Stimulated activated CD8-positive, alpha-beta memory T cell treated with anti-CD3 and anti-CD28 coated beads, Interleukin-15, amount 100 ng/mL, for 4 hours (primary cell): ENCODE results near the gene PCSK6.
"Not testable (repeated sequence)": the region's sequence is repeated elsewhere in the genome, so short reads cannot be mapped to it uniquely, and the experiment has no call there.

Experiments
- DNase-seq, 2 donors: peaks; one replicate each; pipeline ENCODE4 v3.0.0-alpha.2; 2020; ENCODE audit warnings: low read depth in 2 of 2

The PCSK6 gene

DNA sequence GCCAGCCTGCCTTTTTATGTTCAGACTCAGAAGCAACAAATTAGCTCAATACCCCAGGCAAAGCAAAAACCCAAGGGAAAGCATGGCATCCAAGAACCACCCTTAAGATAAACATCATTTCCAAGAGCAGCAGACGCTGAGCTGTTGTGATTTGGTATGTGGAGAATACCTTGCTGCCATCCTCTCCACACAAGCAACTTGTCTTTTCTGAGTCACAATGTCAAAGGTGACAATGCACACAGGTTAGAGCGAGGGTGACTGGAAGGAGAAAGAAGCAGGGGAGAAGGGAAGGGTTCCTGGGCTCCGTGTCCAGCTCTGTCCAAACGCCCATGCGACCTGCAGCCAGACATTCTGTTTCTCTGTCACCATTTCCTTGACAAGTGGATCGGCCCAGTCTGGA, 6.0 kb downstream of the PCSK6 start:
- no peak for DNase-seq

DNA sequence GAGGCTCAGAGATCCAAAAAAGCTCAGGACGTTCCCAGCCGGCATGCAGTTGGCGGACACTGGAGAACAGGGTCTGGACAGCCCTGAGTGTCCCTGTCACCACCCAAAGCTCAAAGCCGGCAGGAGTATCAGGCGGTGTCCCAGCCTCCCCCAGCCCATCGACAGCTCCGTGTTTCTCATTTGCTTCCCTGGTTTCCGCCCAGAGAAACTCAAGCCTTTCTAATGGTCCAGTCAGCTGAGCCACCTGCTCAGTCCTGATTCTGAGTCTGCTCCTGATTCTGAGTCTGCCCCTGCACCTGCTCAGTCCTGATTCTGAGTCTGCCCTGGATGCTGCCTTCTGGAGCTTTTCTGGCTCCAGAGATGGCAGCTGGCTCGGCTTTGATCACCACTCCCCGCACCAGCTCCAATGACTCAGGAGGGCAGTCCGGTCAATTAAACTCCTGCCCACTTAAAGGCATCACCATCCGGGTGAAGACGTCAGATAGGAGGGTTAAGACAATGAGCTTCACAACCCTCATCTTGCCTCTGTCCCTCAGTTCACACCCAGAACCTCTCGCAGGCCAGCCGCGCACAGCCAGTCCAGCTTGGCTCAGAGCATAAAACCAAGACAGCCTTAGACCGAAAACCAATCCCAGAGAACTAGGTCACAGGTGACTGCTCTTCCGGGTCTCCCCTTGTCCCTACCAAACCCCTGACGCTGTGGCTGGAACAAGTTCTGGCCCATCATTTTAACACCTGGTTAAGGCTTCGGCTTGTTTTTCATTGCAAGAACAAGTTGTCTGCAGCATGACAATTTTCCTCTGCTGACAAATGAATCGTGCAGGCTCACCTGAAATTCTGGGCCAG, 6.8 kb downstream of the PCSK6 start:
- no peak for DNase-seq

DNA sequence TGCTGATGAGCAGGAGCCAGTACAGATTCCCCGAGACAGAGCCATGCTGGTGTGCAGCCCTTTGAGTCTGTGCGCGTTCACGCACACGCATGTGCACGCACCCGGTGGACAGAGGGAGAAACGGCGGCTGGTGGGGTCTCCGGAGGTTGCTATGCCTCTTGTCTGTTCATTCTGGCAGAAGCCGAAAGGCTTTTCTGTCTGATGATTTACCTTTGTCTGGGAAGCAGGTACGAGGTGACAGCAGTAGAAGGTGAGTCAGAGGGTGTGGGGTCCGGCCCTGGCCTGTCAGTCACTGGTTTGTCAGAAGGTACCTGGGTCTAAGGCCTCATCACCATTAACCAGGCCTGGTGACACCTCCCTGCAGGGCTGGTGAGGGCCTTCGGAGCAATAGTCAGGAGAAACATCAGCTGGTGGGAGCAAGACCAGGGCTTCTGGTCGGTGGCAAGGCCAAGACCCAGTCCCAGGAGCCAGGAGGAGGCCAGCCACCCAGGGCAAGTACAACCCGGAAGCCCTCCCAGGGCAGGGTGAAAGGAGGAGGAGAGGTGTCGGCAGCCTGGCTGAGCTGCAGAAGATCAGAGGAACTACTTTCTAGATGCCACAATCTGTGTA, 7.5 kb downstream of the PCSK6 start:
- no peak for DNase-seq

DNA sequence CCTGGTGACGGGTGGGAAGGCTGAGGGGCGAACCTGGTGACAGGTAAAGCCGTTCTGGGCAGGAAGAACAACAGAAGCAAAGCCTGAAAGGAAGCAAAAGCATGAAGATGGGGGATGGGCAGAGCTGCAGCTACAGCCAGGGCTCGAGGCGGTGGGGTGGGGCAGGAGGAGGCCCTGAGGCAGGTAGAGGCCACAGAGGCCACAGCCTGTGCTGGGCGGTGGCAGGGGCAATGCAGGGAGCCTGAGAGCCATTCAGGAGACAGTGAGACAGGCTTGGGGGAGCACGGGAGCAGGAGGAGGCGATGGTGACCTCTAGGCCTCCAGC, 8.2 kb downstream of the PCSK6 start:
- DNase-seq: no peak

DNA sequence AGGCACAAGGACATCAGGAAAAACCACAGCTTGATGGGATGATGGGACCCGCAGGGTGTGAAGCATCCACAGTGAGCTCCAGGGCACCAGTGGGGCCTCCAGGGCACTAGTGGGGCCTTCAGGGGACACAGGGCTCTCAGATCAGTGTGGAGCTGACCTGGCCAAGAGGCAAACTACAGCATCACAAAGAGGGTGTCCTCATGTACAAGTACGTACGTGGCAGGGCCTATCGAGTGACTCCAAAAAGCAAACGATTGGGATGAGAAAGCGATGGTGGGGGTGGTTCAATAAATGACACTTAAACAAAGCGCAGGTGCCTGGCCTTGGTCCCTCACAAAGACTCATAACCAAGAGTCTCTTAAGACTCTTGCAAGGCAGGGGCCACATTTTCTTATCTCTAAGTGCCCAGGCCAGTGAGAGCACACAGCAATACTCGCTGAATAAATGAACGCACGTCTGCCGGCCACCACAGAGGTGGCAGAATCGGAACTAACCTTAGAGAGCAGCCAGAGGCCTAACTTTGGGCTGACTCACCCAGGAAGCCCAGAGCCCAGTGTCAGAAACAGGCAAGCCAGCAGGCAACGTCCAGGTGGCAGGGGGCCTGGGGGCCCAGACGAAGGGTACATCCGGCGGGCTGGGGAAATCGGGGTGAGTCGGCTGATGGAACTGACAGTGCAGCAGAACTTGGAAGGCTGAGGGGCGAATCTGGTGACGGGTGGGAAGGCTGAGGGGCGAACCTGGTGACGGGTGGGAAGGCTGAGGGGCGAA, 8.7 kb downstream of the PCSK6 start:
- no peak for DNase-seq

DNA sequence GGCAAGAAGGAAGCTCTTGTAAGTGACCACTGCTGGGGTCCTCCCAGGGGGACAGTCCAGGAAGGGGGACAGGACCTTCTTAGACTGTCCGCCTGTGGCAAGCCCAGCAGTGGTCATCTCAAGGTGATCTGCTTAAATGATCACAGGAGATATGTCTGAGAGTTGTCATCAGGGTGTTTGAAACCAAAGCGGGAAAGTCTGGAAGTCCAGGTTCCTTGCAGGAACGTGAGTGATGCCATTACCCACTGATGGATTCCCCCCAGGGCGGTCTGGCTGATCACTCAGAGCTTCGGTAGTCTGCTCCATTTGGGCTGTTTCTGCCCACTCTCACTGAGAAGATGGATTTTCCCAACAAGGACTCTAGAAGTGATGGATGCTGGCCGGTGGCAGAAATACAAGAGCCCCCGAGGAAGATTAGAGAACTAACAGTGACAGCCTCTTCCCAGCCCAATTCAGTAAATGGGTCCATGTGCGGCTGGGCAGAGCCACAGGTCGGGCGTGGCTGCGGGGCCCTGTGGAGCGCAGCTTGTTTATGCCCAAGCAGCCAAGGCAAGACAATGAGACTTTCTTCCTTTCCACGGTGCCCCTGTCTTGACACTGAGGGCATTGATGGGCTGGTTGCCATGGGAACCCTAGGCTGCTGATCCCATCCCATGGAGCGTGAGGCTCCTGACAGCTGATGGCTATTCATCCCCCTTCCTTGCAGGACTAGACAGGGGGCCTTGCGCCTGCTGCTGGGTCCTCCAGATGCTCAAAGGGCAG, 9.5 kb downstream of the PCSK6 start:
- DNase-seq: no peak

DNA sequence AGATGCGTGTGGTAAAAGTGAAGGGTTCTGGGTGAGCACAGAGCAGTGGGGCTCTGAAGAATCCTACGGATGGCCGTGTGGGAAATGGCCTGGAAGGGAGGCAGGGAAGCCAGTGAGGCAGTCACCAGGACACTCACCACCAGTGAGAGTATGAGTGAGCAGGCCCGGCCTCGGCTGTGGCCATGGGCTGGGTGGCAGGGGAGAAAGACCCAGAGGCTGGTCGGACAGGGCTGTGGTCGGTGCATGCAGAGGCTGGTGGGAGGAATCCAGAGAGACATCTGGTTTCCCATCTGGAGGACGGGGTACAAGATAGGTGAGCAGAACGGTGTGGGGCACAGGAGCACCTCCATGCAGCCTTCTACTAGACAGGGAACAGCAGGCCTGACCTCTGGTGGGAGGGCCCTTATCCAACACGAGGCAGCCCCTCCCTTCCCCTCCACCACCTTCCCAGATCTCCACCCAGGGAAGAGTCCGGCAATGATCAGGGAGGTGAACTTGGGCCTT, 10.1 kb downstream of the PCSK6 start:
- DNase-seq: no peak

DNA sequence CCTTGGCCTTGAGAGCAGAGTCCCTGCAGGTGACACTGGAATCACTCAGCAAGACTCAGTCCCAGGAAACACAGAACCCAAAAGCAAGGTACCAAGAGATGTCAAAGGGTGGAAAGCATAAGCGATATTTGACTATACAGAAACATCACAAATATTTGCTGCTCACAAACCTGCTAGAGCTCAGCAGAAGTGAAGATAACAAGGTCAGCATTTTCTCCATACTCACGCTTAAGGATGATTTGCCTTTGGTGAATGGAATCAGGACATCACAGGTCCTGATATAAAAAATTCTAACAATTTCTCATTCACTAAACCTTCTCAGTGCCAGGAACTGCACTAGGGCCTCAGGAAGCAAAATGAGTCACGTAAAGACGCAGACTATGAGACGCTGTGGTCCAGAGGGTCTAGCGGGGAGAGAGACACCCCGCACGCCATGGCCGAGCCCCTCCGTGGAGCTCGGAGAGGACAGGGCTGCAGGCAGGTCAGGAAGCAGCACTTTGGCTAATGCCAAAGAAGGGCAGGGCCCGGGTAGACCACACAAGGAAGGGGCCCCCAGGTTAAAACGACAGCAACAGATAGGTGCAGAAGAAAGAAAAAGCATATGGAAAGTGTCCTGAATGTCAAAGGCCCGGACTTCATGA, 10.7 kb downstream of the PCSK6 start:
- no peak for DNase-seq

DNA sequence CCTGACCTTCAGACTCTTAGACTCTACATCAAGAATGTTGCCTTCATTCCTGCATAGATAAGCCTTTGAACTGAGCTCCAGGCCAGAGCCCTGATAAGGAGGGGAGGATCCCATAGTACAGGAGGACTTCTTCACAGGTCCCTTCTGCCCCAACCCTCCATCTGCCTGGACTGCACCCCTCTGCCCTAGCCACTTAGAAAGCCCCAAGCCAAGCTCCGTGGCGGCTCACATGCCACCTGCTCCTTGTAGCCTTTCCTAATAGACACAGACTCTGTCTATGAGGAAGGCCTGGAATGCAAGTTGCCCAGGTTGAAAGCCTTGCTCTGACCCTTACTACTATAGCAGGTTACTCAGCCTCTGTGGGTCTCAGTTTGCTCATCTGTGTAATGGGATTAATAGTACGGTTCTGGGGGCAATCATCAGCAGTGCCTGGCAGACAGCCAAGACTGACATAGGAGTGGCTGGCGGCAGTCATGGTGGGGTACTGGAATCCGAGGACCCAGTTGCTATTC, 11.6 kb downstream of the PCSK6 start:
- DNase-seq: no peak

DNA sequence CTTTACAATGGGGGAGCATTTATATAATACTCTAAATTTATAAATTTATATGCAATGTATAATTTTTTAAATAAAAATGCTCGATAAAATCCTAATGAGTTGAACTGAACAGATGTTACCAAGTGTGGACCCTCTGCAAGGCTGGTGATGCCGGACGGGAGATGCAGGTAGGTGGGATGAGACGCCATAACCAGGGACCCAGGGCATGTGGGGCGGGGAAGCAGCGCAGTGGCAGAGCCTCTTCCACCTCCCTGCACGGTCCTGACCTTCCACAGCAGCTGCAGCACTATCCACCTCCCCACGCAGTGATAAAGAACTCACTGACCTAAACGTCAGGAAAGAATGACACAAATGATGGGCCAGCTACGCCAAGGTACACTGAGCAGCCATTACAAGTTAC, 12.8 kb downstream of the PCSK6 start:
- no peak for DNase-seq

DNA sequence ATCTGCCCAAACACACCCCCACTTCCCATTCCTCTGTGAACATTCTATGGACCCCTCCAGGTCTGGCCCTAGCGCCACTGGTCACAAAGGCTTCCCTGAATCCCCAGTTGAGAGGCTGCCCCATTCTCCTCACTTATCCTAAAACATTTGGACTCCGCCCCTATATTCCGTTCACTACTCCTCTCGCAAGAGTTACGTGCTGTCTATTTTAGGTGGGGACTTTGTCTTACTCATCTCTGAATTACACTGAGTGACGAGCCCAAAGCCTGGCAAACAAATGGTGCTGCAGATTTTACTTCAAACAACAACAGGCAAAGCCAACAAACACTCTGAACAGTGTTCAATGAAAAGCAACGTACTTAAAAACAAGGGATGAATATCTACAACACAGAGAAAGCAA, 14.5 kb downstream of the PCSK6 start:
- DNase-seq: no peak

DNA sequence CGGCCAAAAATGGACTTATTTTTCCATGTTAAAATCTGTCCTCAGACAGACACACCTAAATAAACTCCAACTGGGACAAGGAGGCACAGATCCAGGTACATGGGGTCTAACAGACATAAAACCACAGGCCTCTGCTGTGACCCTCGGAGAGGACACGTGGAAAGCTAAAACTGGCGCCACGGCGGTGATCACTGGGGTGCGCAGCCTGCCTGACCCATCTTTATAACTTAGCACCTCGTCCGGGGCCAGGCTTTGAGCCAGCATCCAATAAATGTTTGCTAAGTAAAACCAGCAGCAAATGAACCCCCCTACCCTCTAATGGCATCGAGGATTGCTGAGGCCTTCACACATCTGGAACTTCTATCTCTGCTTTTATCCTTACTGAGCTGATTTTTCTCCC, 15.3 kb downstream of the PCSK6 start:
- no peak for DNase-seq

DNA sequence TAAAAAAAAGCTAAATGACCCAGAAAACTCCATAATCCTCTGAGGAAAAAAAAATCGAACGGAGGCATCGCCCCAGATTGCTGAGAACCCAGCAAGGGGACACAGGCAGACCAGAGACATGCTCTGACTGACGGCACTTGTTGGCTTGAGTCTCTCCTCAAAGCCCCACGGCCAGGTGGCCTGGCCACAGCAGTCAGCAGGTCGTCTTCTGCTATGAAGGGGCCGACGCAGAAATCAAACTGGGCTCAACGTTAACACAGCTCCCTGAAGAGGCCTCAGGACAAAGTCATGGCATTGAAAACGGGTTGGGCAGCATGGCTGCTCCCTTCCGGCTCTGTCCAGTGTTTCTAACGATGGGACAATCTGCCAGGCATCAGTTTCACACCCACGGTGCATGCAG, 17.5 kb downstream of the PCSK6 start:
- DNase-seq: no peak

DNA sequence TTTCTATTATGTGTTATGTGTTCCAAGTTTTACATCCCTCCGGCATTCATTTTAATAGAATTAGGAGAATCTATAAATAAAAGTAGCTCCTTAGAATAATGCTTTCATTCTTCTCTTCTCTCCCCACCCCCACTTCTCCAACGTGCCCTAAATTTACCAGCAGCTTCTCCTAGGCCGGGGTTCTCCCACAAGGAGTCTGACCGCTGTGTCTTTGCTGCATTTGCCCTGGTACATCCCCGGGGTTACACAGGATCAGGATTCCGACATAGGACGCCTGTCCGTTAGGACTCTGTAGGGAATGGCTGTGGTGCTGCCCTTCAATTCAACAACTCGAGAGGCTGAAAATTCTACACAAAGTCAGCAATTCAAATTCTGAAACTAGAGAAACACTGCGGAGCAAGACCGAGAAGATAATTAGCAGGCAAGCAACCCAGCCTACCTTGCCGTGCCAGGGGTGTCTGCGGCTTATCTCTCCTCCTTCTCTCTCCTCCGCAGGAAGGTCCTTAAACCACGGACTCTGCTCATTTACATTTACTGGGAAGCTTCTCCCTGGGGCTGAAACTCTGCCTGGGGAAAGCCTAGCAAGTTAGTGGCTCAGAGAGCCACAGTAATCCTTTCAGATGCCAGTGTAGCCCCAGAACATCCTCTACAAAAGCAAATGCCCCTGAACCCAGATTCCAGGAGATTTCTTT, 18.8 kb downstream of the PCSK6 start:
- DNase-seq: no peak

DNA sequence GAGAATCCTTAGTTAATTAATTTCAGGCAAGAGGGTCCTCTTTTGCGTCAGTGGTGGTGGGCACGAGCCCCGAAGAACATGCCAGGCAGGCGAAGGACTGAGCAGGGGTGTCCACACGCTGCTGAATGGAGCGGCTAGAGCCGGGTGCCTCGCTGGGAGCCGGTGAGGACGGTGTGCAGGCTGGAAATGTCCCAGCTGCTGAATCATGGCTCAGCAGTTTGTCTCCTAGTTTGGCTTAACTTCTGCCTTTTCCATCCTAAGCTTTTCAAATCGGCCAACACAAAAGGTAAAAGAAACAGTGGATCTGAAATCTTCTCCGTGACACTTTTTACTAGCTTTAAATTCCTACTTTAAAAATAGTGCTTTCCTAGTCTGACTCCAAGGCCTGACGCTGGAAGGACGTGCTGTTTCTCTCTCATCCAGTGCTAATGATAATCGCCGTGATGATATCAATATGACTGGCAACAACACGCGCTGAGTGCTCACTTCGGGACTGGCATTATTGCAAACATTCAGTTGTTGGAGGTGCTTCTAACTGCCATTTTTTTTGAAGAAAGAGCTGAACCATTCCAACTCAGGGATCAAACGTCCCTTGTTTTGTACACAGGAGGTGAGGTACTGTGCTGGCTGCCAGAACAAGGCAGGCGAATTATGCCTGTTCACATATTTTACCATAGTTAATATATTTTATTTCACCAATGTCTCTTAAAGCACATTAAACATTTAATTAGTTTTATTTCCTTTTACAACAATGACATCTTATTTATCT, 19.8 kb downstream of the PCSK6 start:
- DNase-seq: no peak

DNA sequence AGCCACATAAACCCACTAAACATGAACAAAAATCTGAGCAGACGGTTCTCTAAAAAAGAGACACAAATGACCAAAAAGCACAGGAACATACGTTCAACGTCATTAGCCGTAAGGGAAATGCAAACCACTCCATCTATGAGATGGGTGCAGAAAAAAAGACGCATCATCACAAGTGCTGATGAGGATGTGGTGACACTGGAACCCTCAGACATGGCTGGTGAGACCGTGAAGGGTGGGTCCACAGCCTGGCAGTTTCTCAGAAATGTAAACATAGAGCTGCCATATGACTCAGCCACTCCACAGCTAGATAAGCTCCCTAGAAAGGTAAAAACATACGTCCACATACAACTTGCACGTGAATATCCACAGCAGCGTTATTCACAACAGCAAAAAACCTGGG, 23.3 kb downstream of the PCSK6 start:
- no peak for DNase-seq

DNA sequence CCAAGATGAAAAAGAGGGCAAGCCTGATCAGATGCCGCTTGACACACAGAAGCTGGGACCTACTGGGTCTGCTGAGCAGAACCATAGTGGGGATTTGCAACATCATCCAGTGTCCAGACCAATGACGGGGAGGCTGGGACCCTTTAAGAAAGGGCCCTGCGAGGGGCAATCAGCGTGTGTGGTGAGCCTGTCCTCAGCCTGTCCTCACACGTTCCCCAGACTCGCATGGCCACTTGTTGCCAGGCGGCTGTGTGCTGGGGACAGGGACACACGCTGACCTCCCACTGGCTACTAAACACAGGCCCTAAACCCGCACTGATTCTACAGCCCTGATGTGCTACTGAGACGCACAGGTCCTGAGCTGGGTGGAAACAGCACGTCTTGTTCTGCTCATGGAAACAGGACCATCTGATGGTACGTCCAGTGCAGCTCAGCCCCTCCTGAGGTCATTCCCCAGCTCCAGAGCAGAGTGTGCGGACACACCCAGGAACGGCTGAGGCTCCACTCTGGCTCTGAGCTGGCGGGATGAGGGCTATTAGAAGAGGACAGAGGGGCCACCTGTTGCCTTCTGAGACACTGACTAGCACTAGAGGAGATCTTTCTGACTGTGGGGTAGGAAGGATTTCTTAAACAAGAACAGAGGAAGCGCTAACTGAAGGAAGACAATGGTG, 24.4 kb downstream of the PCSK6 start:
- DNase-seq: no peak

DNA sequence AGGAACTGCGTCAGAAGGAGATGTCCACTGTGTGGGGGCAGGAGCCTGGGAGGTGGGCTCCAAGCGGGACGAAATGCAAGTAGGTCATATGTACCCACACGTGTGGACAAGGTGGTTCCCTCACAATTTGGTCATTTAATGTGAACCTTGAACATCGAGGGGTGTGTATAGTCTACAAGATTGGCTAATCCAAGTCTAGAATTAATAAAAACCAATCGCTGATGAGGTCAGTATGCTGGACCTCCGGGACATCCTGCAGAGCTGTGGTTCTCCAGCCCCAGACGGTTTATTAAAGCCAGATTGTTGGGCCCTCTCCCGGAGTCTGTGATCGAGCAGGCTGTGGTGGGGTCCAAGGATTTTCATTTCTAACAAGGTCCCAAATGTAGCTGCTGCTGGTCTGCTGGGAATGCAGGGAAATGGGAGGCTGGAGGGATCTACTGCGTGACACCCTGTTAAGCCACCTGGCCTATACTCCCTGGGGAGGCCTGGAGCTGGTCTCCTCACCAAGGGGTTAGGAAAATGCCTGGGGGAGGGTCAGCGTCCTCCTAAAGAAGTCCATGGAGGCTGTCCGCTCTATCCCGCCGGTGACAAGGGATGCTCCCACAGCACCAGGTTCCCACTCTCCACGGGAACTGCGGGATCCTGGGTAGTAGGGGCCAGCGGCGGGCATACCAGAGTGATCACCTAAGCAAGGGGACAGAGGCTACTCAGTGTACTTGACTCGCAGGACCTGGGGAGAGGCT, 25.1 kb downstream of the PCSK6 start:
- DNase-seq: no peak

DNA sequence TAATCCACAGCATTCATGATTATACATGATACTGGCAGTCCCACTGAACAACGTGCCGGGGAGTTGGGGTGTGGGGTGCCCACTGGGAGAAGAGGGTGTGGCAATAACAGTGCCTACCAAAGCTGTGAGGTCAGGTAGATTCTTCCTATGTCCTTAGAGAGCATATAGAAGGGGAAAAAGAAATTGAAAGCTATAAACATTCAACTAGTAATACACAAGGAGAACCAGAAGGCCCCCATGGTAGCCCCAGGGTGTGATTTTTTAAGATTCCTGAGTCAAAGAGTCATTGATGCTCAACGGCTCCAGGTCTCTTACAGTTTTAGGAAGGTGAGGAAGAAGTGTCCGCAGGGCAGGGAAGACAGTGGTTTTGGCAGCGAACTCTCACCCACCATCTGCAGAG, 25.8 kb downstream of the PCSK6 start:
- DNase-seq: not testable (repeated sequence)
